HG03060 (cell line): ENCODE data around the gene GPR83.
"Not testable (repeated sequence)": the region's sequence is repeated elsewhere in the genome, so short reads cannot be mapped to it uniquely, and the experiment has no call there.

Experiments
- ATAC-seq: cut with Tn5 transposase; IDR thresholded peaks from one replicate; pipeline ENCODE4 v1.9.1; 2021; ENCODE audit warnings: low read depth, moderate number of reproducible peaks; ENCODE audit not compliant: unreplicated experiment

GPR83 gene

DNA sequence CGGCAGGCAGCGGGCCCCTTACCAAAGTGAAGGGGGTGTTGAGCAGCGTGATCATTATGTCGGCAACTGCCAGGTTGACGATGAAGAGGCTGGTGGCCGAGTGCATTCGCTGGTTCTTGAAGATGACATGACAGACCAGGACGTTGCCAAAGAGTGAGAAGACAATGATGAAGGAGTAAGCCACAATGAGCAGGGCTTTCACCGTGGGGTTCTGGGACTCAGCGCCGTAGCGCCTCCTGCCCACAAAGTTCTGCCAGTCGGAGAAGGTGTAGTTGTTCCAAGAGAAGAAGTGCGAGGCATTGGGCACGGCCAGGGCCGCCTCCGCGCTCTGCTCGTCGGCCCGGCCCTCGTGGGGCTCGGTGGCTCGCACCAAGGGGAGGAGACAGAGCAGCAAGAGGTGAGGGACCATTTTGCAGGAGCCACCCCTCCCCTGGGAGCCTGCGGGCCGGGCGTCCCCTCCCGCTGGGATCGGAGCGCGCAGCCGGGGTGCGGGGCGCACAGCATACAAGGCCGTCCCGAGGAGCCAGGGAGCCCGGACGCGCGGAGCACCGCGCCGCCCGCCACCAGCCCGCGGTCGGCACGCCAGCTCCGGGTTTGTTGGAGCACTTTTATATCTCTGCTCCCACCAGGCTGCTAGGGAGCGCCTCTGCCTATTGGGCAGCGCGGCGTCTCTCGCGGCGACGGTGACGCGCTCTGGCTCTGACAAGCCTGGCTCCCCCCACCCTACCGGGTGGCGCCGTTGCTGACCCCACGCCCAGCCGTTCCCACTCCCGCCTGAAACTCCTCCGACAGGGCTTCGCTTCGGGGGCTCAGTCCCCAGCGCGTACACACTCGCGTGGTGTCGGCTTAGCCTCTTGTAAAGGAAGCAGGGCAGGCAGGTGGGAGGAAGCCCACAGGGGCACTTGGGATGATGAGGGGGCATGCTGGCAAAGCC lies at the start of gene GPR83:
Gene GPR83, minus strand, starts transcription at position 581 of the 934 bp plus-strand sequence. Its CDS starts 172 bp downstream, at position 409.
- ATAC-seq = no peak

DNA sequence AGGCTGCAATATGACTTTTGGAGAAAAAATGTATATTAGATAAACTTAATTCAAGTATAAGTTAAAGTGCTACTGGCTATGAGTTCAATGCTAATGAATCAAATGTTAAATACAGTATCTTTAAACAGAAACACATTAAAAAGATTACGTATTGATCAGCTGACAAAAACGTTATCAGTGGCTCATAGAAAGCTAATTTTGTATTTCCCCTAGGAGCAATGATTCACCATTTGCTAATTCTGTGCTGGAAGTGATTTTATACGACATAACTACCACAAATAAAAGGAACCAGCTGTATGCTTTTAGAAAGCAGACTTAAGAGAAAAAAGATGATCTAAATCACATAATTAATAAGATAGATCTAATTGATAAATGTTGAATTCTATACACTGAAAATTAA lies 48.8 kb upstream of the GPR83 start:
- ATAC-seq = no peak

- no peak for ATAC-seq
These were observed 48.2 kb upstream of the GPR83 start for GRCh38 chr11:94449437-94449836.

DNA sequence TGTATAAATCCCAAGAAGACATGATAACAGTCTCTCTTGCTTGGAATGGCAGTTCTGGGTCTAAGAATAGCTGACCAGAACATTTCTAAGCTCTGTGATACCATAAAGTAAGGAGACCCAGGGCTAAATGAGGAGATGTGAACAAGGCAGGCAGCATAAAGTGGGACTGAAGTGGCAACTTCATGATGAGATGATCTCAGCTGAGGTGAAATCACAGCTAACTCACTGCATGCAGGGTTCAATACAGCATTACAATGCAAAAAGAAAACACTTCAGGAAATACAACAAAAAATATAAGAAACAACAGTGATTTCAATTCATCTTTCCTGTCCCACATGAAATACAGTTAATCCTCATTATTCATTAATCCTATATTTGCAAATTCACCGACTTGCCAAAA lies 47.8 kb upstream of the GPR83 start:
- no peak for ATAC-seq

GRCh38 chr11:94447149-94447548 lies 45.9 kb upstream of the GPR83 start:
- no peak for ATAC-seq

GRCh38 chr11:94445641-94446040 lies 44.4 kb upstream of the GPR83 start:
- ATAC-seq = no peak

DNA sequence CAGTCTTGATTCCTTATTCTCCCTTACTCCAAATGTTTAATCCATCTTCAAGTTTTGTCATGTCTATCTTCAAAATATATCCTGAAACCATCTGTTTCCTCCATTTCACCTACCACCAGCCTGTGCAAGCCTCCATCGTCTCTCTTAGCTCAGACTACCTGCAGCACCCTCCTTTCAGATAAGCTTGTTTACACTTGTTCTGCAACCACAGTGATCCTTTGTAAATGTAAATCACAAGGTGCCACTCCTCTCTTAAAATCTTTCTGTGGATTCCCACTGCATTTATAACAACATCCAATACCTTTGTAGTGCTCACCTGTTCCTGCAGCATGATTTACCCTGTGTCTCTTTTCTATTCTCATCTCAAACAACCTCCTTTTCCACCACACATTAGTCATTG lies 31.8 kb upstream of the GPR83 start:
- no peak for ATAC-seq

DNA sequence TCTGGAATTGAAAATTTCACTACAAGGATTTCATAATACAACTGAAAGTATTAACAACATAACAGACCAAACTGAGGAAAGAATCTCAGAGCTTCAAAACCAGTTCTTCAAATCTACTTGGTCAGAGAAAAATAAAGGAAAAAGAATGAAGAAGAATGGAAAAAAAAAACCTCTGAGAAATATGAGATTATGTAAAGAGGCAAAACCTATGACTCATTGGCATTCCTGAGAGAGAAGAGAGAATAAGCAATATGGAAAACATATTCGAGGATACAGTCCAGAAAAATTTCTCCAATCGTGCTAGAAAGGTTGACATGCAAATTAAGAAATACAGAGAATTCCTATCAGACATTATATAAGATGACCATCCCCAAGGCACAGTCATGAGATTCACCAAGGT lies 23.4 kb upstream of the GPR83 start:
- no peak for ATAC-seq

DNA sequence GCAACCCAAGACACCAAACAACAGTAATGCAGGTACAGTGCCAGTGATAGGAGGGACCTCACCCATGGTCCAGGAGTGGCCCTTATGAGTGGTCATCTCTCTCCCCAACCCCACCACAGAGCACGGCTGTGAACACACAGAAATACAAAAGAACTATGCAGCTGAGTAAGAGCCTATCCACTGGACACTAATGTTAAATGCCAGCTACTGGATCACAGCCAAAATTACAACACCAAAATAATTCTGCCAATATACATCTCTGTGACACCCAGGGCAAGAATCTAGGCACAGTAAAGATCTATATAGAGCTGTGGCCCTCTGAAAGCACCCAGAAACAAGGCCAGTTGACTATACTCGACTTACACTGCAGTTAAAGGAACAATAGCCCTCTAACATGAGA lies 22.8 kb upstream of the GPR83 start:
- no peak for ATAC-seq

DNA sequence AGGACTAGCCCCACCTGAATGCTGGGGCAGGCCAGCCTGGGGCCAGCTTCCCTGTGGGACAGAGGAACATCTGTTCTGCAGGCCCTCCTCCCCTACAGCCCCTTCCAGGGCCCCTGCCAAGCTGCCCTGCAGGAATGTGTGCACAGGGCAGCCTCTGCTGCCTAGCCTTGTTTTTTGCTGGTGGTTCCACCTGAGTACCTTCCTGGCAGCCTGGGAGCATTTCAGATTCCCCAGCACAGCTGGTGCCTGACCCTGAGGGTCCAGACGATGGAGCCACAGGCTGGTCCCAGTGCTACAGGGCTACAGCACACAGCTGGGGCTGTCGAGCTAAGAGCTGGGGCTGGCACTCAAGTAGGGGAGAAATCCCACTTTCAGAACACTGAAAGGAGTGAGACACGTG lies 22.3 kb upstream of the GPR83 start:
- ATAC-seq = no peak

GRCh38 chr11:94418123-94418765 lies 17.0 kb upstream of the GPR83 start:
- ATAC-seq = no peak

DNA sequence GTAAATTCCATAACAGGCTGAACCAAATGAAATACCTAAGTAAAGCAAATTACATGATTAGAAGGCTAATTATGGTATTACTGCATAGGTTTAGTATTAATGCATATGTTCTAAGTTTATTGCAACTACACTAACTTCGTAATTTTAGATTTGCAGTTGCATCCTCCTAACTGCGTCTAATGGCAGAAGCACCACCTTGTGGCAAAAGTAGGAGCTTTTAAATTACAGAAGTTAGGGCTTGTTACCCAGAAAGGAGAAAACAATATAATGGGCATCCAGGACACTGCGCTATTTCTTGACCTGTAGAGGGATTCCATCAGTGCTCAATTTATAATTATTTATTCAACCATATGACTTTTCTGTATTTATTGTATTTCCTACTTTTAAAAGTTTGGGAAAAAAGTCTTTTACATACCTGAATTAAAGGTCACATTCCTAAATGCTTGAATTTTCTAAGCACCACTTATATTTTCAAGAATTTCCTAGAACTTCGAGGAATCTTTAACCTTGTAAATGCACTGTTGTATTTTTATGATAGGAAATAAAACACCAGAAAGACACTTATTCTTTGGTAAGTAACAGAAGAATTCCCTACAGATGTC lies 16.3 kb upstream of the GPR83 start:
- ATAC-seq = no peak

- no peak for ATAC-seq
These were observed 4.0 kb upstream of the GPR83 start for GRCh38 chr11:94405062-94405833.

GRCh38 chr11:94402355-94402754 lies 1.1 kb upstream of the GPR83 start:
- ATAC-seq = no peak

GRCh38 chr11:94401773-94402265 lies 600 bp upstream of the GPR83 start:
- ATAC-seq = no peak

DNA sequence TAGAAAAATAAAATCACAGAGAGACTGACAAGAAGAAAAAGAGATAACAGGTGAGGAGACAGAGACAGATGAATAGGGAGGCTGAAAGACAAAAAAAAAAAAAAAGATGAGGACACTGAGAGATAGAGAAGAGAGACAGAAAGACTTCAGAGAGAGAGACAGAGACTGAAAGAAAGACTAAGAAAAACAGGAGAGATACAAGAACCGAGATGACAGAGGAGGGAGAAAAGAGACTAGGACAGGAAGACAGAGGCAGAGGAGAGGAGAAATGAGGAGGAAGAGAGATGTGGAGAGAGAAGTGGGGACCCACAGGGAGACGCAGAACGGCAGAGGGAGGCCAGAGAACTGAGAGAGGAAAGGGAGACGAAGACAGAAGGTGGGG lies 771 bp downstream of the GPR83 start:
- no peak for ATAC-seq

DNA sequence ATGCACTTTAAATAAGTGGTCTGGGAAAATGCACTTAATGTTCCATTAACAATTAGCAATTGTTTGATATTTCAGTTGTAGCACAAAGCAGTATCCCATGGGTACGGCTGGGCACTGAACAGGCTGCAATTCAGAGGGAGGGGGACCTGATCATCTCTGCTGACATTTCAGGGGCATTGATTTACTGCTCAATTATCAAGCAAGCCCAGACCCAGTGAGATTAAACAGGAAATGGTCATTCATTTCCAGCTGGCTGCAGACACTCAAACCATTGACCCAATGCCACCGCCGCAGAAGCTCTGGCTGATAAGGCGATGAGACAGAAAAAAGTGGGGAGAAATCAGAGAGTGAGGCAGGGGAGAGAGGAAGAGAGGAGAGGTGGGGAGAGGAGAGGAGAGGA lies 1.2 kb downstream of the GPR83 start:
- no peak for ATAC-seq

DNA sequence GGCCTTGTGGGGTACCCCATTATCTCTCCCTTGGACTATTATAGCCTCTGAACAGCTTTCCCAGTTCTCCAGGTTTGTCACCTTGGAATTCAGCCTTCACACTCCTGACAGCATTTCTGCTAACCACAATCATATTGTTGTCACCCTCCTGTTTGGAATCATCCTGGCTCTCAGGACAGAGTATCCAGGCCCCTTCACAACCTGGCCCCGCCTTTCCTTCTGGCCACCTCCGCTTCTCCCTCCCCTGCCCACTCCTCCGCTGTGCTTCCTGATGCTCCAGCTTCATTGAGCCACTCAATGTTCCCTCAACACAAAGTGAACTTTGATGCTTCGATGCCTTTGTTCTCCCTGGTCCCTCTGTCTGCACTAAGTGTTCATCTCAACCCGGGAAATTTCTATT lies 3.1 kb downstream of the GPR83 start:
- no peak for ATAC-seq

DNA sequence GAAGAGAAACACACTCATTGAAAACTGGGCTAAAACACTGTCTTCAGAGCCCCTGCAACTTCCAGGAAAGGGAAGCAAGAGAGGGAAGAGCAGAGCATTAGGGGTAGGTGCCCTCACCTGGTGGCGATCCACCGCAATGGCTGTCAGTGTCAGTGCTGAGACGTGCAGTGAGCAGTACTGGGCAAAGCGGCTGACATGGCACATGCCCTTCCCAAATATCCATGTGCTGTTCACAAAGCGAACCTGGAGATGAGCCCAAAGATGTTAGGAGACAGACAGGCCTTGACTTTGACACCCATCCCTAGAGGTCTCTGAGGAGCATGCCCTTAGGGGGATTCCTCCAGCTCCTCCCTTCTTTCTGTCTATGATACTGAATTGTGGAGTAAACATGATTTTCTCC lies 4.9 kb downstream of the GPR83 start:
- no peak for ATAC-seq

- not testable (repeated sequence) for ATAC-seq
These were observed 9.3 kb downstream of the GPR83 start for GRCh38 chr11:94391937-94392336.

DNA sequence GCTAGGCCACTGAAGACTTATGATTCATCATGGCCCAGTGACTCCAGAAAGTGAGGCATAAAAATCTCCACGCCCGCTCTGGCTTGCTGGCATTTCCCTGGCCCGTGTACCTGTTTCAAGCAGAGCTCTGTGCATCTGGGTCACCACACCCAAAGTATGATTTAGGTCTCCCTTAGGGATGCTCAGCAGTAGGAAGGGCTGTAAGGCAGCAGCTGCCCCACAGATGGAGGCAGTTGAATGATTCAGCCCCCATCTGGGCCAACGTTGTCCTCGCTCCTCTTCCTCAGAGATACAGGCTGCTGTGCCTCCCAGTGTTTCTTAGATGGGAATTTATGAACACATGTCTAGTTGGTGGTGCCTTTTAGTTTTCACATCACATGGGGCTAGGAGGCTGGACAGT lies 21.6 kb downstream of the GPR83 start:
- no peak for ATAC-seq
